CD14-positive monocyte (primary cell): ENCODE data around the gene PHLPP1. TPM values are rescaled to one million over a fixed set of nuclear protein-coding genes. Genes with fewer than 3 reads are reported as not detected.

ENCODE experiments used
- DNase-seq, 3 donors: peaks; one replicate each; pipeline ENCODE4 v3.0.0-alpha.2; 2011 to 2022
- H2AFZ ChIP-seq: 2 replicates; pipeline ENCODE4 v1.6.0; 2012; ENCODE audit warnings: mild to moderate bottlenecking, low read depth, low read length, inconsistent platforms; ENCODE audit not compliant: insufficient read depth, poor library complexity, severe bottlenecking
- H3K27ac ChIP-seq, 2 donors: 1 replicate in 1 of 2; 2 replicates in 1 of 2; pipeline ENCODE4 v1.5.1; 2012 to 2013; ENCODE audit warnings: low read length in 2 of 2, control low read depth in 1 of 2, inconsistent platforms in 1 of 2, low read depth in 1 of 2, mild to moderate bottlenecking in 1 of 2
- H3K27me3 ChIP-seq, 2 donors: one replicate each; pipeline versions ENCODE4 v1.6.0 to v1.6.1; 2011 to 2013; ENCODE audit warnings: low read length in 2 of 2; ENCODE audit not compliant: control insufficient read depth in 2 of 2, insufficient read depth in 2 of 2
- H3K36me3 ChIP-seq, 2 donors: replicated peaks in 1 of 2; 1 replicate in 1 of 2; 2 replicates in 1 of 2; pipeline versions ENCODE4 v1.5.1 to v1.6.1; 2012 to 2013; ENCODE audit warnings: low read length in 2 of 2, control low read depth in 1 of 2, inconsistent platforms in 1 of 2, mild to moderate bottlenecking in 1 of 2; ENCODE audit not compliant: insufficient read depth in 2 of 2, control insufficient read depth in 1 of 2
- H3K4me1 ChIP-seq, 2 donors: 1 replicate in 1 of 2; 2 replicates in 1 of 2; pipeline versions ENCODE4 v1.5.1 to v1.6.1; 2012 to 2013; ENCODE audit warnings: low read length in 2 of 2, control low read depth in 1 of 2, inconsistent platforms in 1 of 2, mild to moderate bottlenecking in 1 of 2, moderate library complexity in 1 of 2; ENCODE audit not compliant: insufficient read depth in 2 of 2, control insufficient read depth in 1 of 2
- H3K4me2 ChIP-seq: replicated peaks from 2 replicates; pipeline ENCODE3; 2012; ENCODE audit warnings: low read length, moderate library complexity, mild to moderate bottlenecking; ENCODE audit not compliant: poor library complexity, severe bottlenecking; ENCODE audit errors: extremely low read depth
- H3K4me3 ChIP-seq, 3 experiments: fragments of 200-600 bp in 1 of 3; sonication (generic) in 1 of 3; replicated peaks in 1 of 3; 1 replicate in 2 of 3; 2 replicates in 1 of 3; pipeline ENCODE4 v1.5.1; 2011 to 2013; ENCODE audit warnings: low read length in 3 of 3, mild to moderate bottlenecking in 3 of 3, control low read depth in 2 of 3, low read depth in 2 of 3, inconsistent platforms in 1 of 3, moderate library complexity in 1 of 3
- H3K79me2 ChIP-seq: 2 replicates; pipeline ENCODE4 v1.6.0; 2012; ENCODE audit warnings: mild to moderate bottlenecking, control low read depth, inconsistent platforms, low read length, moderate library complexity; ENCODE audit not compliant: insufficient read depth
- H3K9ac ChIP-seq: 2 replicates; pipeline ENCODE4 v1.6.0; 2017; ENCODE audit warnings: low read length, mild to moderate bottlenecking; ENCODE audit not compliant: insufficient read depth, poor library complexity, severe bottlenecking
- H3K9me3 ChIP-seq, 2 donors: replicated peaks in 1 of 2; 1 replicate in 1 of 2; 2 replicates in 1 of 2; pipeline versions ENCODE4 v1.5.1 to v1.6.1; 2012 to 2013; ENCODE audit warnings: low read length in 2 of 2, control low read depth in 1 of 2; ENCODE audit not compliant: control insufficient read depth in 1 of 2, insufficient read depth in 1 of 2
- H4K20me1 ChIP-seq: 2 replicates; pipeline ENCODE4 v1.6.0; 2012; ENCODE audit warnings: mild to moderate bottlenecking, low read length, control low read depth, moderate library complexity; ENCODE audit not compliant: insufficient read depth
- H3K27ac Mint-ChIP-seq, 7 donors: one replicate each; pipeline ENCODE4 v1.8.0; 2020; ENCODE audit warnings: mild to moderate bottlenecking in 7 of 7, mixed read lengths in 7 of 7, moderate library complexity in 6 of 7, inconsistent platforms in 2 of 7
- H3K27me3 Mint-ChIP-seq, 3 donors: one replicate each; pipeline ENCODE4 v1.8.0; 2021 to 2022; ENCODE audit warnings: low read depth in 3 of 3, mild to moderate bottlenecking in 3 of 3, mixed read lengths in 3 of 3, moderate library complexity in 3 of 3, inconsistent platforms in 1 of 3
- H3K36me3 Mint-ChIP-seq, 2 donors: one replicate each; pipeline ENCODE4 v1.8.0; 2020; ENCODE audit warnings: mixed read lengths in 2 of 2, inconsistent platforms in 1 of 2, mild to moderate bottlenecking in 1 of 2
- H3K4me1 Mint-ChIP-seq: one replicate; pipeline ENCODE4 v1.8.0; 2020; ENCODE audit warnings: mild to moderate bottlenecking, mixed read lengths
- H3K4me3 Mint-ChIP-seq, 2 donors: one replicate each; pipeline ENCODE4 v1.8.0; 2020; ENCODE audit warnings: mild to moderate bottlenecking in 2 of 2, mixed read lengths in 2 of 2, moderate library complexity in 1 of 2
- H3K9me3 Mint-ChIP-seq, 7 donors: one replicate each; pipeline ENCODE4 v1.8.0; 2020 to 2022; ENCODE audit warnings: mixed read lengths in 7 of 7, mild to moderate bottlenecking in 6 of 7, moderate library complexity in 6 of 7, inconsistent platforms in 2 of 7
- CTCF ChIP-seq: fragments of 200-600 bp; IDR thresholded peaks from one replicate; pipeline ENCODE4 v1.8.0; 2022; ENCODE audit warnings: antibody characterized with exemption, mild to moderate bottlenecking
- WGBS: methylation state at CpG from one replicate; pipeline ENCODE4 v1.1.5; 2013; ENCODE audit warnings: missing lambda C conversion rate; ENCODE audit not compliant: insufficient coverage; 5-methylcytosine and 5-hydroxymethylcytosine counted together
- intact Hi-C, 2 donors: fragments of 100-400 bp; cut with micrococcal nuclease; formaldehyde crosslinking; loops; one replicate each; pipeline versions ENCODE4 v1.15.0 to v1.15.1; 2023
- polyA plus RNA-seq, 3 donors: library from polyadenylated mRNA; depleted of rRNA in 1 of 3; unstranded in 2 of 3; stranded (reverse) in 1 of 3; fragments of 300-500 nt in 2 of 3; fragments of >200 nt in 1 of 3; fragmentation: Illumina TruSeq in 2 of 3; gene quantifications; 1 replicate in 2 of 3; 2 replicates in 1 of 3; pipeline ENCODE4 v1.2.3, GENCODE V29; 2012 to 2021

PHLPP1 gene
- polyA plus RNA-seq, 3 donors = 0.04 to 2.0 (median 0.55) TPM

- H3K27me3 ChIP-seq = no peaks in the 10 kb centered on the region
- WGBS = no CpG with 5 or more reads among the region's 3 CpGs
- H3K36me3 ChIP-seq = no peaks in the 10 kb centered on the region
- no peak overlapping the region for H3K4me3 ChIP-seq
- no peaks in the 10 kb centered on the region for H3K79me2 ChIP-seq
- peaks cover 0 to 3% (median 3%) of the 10 kb centered on the region in 3 donors for H3K27me3 Mint-ChIP-seq
- H3K4me3 Mint-ChIP-seq = no peak overlapping the region
- no peak for DNase-seq
- H3K27ac Mint-ChIP-seq = no peak overlapping the region
- peaks cover 0 to 2% of the 10 kb centered on the region in 2 donors for H3K36me3 Mint-ChIP-seq
- H3K9me3 ChIP-seq = no peaks in the 10 kb centered on the region
- no peak overlapping the region for H2AFZ ChIP-seq
- no peak for TF ChIP-seq CTCF
- no peak overlapping the region for H3K9ac ChIP-seq
- no peaks in the 10 kb centered on the region for H3K4me1 ChIP-seq
- no peak overlapping the region for H3K27ac ChIP-seq
- H4K20me1 ChIP-seq = no peaks in the 10 kb centered on the region
- H3K4me2 ChIP-seq = no peak overlapping the region
- H3K9me3 Mint-ChIP-seq = no peaks in the 10 kb centered on the region
- no peaks in the 10 kb centered on the region for H3K4me1 Mint-ChIP-seq
- intact Hi-C loops = no loop called here
These were observed 161.5 kb downstream of the PHLPP1 start for GRCh38 chr18:62876828-62877227.

- H3K4me1 Mint-ChIP-seq = no peaks in the 10 kb centered on the region
- H3K27ac Mint-ChIP-seq = no peak overlapping the region
- no peak overlapping the region for H3K4me3 ChIP-seq
- H3K9ac ChIP-seq = no peak overlapping the region
- H3K4me1 ChIP-seq = no peaks in the 10 kb centered on the region
- H4K20me1 ChIP-seq = no peaks in the 10 kb centered on the region
- H3K36me3 Mint-ChIP-seq = peaks cover 0 to 2% of the 10 kb centered on the region in 2 donors
- H3K79me2 ChIP-seq = no peaks in the 10 kb centered on the region
- DNase-seq = no peak
- no peaks in the 10 kb centered on the region for H3K9me3 ChIP-seq
- H3K36me3 ChIP-seq = no peaks in the 10 kb centered on the region
- WGBS = 50% methylated on average over 1 of the region's 6 CpGs
- H3K4me2 ChIP-seq = no peak overlapping the region
- H3K27ac ChIP-seq = no peak overlapping the region
- TF ChIP-seq CTCF = no peak
- no peaks in the 10 kb centered on the region for H3K9me3 Mint-ChIP-seq
- intact Hi-C loops = no loop called here
- H3K27me3 ChIP-seq = no peaks in the 10 kb centered on the region
- H3K27me3 Mint-ChIP-seq = peaks cover 0 to 3% (median 2%) of the 10 kb centered on the region in 3 donors
- H2AFZ ChIP-seq = no peak overlapping the region
- H3K4me3 Mint-ChIP-seq = no peak overlapping the region
These were observed 162.3 kb downstream of the PHLPP1 start for GRCh38 chr18:62877411-62878221.
